ENCODE results near the gene TRIM66.

- TF ChIP-seq CTCF (IDR thresholded peaks at IDR 0.05; ENCODE audit: poor library complexity) (no peak), EZH2phosphoT487 (IDR thresholded peaks at IDR 0.05; ENCODE audit: low read depth, severe bottlenecking, unreplicated experiment) (no peak), EZH2 (IDR thresholded peaks at IDR 0.05; ENCODE audit: borderline replicate concordance) (no peak)
Measured at GRCh38 chr11:8671651-8672062, 10.8 kb downstream of the TRIM66 start.

Data from hepatocyte (in vitro differentiated cells).